Central memory CD8-positive, alpha-beta T cell (primary cell): ENCODE results near the gene RNU6-7.

Experiments used
- ATAC-seq: fragments of 150-1000 bp; cut with Tn5 transposase; replicated peaks from 2 replicates; pipeline ENCODE4 v1.10.0; 2022; ENCODE audit warnings: mild to moderate bottlenecking, moderate FRiP score, moderate number of reproducible peaks; ENCODE audit not compliant: poor library complexity, severe bottlenecking; ENCODE audit errors: extremely low read depth
- DNase-seq, 2 donors: peaks; one replicate each; pipeline ENCODE4 v3.0.0; 2021; ENCODE audit warnings: low spot score in 2 of 2
- H3K27ac Mint-ChIP-seq: one replicate; pipeline ENCODE4 v1.8.0; 2022; ENCODE audit warnings: low read depth, mild to moderate bottlenecking, moderate library complexity, mixed read lengths
- H3K27me3 Mint-ChIP-seq: one replicate; pipeline ENCODE4 v1.8.0; 2022; ENCODE audit warnings: mixed read lengths
- H3K36me3 Mint-ChIP-seq: one replicate; pipeline ENCODE4 v1.8.0; 2022; ENCODE audit warnings: mild to moderate bottlenecking, moderate library complexity, mixed read lengths; ENCODE audit not compliant: insufficient read depth
- H3K4me1 Mint-ChIP-seq: one replicate; pipeline ENCODE4 v1.8.0; 2022; ENCODE audit warnings: mixed read lengths
- H3K4me3 Mint-ChIP-seq: one replicate; pipeline ENCODE4 v1.8.0; 2022; ENCODE audit warnings: mild to moderate bottlenecking, moderate library complexity, mixed read lengths
- H3K9me3 Mint-ChIP-seq: one replicate; pipeline ENCODE4 v1.8.0; 2022; ENCODE audit warnings: mixed read lengths

RNU6-7 gene

DNA sequence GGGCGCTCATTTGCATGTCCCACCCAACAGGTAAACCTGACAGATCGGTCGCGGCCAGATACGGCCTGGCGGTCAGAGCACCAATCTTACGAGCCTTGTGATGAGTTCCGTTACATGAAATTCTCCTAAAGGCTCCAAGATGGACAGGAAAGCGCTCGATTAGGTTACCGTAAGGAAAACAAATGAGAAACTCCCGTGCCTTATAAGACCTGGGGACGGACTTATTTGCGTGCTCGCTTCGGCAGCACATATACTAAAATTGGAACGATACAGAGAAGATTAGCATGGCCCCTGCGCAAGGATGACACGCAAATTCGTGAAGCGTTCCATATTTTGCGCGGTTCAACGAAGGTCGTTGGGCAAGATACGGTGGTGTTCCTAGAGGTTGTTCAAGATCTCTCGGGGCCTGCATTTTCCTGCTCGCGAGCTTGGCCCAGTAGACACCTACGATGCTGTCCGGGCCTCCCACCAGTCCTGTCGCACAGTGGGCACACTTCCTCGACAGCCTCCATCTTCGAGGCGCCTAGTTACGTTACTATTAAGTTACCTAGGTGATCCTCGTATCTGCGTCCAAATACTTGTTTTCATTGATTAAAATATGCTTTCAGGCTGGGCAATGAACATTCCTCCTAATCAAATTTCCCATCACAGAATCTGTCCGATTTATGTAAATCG is at the start of gene RNU6-7:
Gene RNU6-7, plus strand, starts transcription at position 230 of the 675 bp plus-strand sequence.
- H3K36me3 Mint-ChIP-seq: peaks cover 29% of the 10 kb centered on the region

DNA sequence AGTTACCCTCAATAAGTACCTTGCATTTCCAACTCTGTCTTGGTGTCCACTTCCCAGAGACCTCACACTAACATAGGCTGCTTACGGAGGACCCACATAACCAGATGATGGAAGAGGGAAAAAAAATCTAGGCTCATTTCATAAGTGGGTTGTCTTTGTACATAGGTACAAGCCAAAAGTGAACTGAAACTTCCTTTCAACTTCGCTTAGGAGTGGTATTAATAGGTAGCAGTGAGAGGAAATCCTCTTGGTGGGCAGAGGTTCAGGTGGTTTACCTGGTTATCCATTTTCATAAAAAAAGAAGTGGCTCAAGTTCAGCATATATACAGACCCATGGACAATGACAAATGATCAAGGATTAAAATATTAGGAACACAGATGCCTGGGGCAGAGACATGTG is 35.8 kb upstream of the RNU6-7 start:
- no peak for ATAC-seq

More for the DNA sequence above, at the start of gene RNU6-7:
- Mint-ChIP-seq H3K4me1 (peaks cover 32% of the 10 kb centered on the region), H3K9me3 (no peaks in the 10 kb centered on the region), H3K4me3 (peak within 1 kb of the TSS; percentile 84), H3K27me3 (no peaks in the 10 kb centered on the region), H3K27ac (peak within 1 kb of the TSS; percentile 97)
- peak; percentile 21 to 45 for DNase-seq
- no peak for ATAC-seq

DNA sequence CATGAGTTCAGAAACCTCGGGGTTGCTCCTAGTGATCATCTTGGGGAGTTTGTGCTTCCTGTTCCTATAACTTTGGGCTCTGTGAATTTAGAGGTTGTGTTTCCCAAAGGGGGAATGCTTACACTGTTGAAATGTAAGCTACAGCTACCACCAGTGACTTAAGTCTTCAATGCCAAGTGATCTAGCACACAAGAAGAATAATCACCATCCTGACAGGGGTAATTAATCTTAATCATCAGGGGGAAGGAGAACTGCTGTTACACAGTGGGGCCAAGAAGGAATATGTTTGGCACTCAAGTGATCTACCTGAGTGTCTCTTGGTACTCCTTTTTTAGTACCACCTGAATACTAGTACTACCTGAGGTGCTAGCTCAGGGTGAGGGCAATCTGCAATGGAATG is 34.9 kb upstream of the RNU6-7 start:
- H3K4me1 Mint-ChIP-seq: no peaks in the 10 kb centered on the region
- H3K36me3 Mint-ChIP-seq: no peaks in the 10 kb centered on the region
- no peaks in the 10 kb centered on the region for H3K9me3 Mint-ChIP-seq
- no peaks in the 10 kb centered on the region for H3K27me3 Mint-ChIP-seq
- ATAC-seq (no peak), DNase-seq (no peak)
- H3K4me3 Mint-ChIP-seq: no peak overlapping the region
- no peak overlapping the region for H3K27ac Mint-ChIP-seq

More for the DNA sequence above, 35.8 kb upstream of the RNU6-7 start:
- H3K4me1 Mint-ChIP-seq: no peaks in the 10 kb centered on the region
- H3K27me3 Mint-ChIP-seq: no peaks in the 10 kb centered on the region
- peaks cover 2% of the 10 kb centered on the region for H3K36me3 Mint-ChIP-seq
- H3K27ac Mint-ChIP-seq: no peak overlapping the region
- no peaks in the 10 kb centered on the region for H3K9me3 Mint-ChIP-seq
- no peak overlapping the region for H3K4me3 Mint-ChIP-seq
- DNase-seq: no peak

DNA sequence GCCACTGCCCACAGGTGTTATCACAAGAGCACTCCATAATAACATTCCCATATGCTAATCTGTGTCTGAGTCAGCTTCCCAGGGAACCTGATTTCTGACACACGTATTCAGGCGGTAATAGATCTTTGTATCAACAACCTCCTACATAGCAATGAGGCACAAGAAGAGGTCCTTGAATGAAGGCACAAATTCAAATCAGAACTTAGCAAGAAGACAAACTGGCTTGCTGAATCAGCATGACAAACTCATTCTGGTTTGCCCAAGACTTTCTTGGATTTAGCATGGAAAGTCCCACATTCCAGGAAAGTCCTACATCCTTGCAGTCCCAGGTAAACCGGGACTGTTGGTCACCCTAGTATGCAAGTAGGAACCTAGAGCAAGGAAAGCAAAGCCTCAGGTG is 33.9 kb upstream of the RNU6-7 start:
- no peaks in the 10 kb centered on the region for H3K9me3 Mint-ChIP-seq
- no peaks in the 10 kb centered on the region for H3K27me3 Mint-ChIP-seq
- H3K36me3 Mint-ChIP-seq: no peaks in the 10 kb centered on the region
- H3K4me1 Mint-ChIP-seq: no peaks in the 10 kb centered on the region
- no peak for ATAC-seq
- no peak for DNase-seq
- H3K27ac Mint-ChIP-seq: no peak overlapping the region
- H3K4me3 Mint-ChIP-seq: no peak overlapping the region

DNA sequence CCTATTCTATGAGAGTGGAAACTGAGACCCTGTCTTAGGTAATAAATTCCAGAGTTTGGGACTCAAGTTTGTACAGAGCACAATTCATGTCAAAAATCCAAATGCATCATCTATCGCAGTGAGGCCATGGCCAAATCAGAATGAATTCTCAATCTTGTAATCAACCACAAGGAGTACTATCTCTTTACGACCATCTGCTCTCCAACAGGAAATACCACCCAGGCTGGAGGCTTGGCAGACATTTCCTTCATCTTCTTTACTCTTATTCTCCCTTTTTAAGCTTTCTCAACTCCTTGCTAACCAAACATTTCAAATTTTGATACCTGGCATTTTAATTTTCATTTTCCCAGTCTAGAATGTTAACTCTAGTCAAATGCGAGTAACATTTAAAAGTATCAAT is 32.7 kb upstream of the RNU6-7 start:
- H3K9me3 Mint-ChIP-seq: no peaks in the 10 kb centered on the region

DNA sequence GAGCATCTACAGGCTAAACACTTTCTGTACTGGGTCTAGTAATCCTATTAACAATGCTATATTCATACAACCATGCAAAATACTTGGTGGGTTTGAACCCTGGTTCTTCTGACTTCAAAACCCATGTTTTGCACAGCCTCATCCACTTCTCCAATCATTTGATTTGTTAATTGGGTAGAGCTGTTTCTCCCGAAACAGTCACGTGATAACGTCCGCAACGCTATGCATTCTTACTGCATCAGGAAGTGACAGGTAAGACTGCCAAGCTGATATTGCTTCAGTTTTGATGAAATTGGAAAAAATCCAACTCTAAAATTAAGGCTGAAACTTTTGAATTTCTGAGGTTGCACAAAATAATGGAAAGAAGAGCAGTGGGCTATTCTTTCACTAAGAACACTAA is 30.4 kb upstream of the RNU6-7 start:
- H3K4me1 Mint-ChIP-seq: no peaks in the 10 kb centered on the region

More for the DNA sequence above, 32.7 kb upstream of the RNU6-7 start:
- H3K4me3 Mint-ChIP-seq: no peak overlapping the region
- no peaks in the 10 kb centered on the region for H3K27me3 Mint-ChIP-seq
- no peak for DNase-seq
- ATAC-seq: no peak
- no peaks in the 10 kb centered on the region for H3K36me3 Mint-ChIP-seq
- H3K4me1 Mint-ChIP-seq: no peaks in the 10 kb centered on the region
- no peak overlapping the region for H3K27ac Mint-ChIP-seq

DNA sequence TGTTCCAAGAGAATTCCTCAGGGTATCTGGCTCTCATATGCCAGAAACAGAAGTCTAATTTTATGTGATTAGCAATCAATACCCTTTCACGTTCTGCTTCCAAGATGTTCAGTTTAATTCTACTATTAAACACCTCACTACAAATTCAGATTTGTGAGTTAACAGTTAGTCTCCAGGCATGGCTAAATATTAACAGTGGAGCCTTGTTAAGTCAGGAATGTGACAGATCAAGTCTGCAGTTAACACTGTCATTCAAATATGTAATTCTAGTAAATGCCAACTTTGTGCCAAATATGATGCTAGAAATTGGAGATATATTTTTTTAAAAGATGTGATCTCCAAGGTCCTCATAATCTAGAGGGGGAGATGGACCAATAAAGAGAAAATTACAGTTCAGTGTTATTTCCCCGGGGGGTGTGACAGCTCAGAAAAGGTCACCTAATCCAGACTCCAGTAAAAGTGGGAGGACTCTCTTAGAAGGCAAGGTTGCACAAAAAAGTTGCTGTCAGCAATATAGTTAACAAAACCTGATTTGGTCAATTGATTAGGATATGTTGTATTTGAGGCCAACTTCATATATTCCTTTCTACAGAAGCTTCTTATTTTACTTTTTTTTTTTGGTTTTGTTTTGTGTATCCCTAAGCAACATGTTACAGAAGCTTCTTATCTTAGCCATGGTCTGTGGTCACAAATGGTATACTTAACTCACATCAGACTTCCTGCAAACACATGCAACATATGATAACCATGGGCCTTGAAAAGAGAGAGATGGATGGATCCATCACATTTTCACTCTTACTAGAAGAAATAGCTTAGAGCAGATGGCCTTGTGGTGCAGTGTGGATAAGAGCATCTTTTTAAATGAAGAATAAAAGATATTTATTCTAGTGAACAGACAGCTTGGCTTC is 18.4 kb upstream of the RNU6-7 start:
- DNase-seq: no peak
- Mint-ChIP-seq H3K9me3 (peaks cover 13% of the 10 kb centered on the region), H3K36me3 (peaks cover 1% of the 10 kb centered on the region), H3K27ac (no peak overlapping the region), H3K4me1 (peaks cover 4% of the 10 kb centered on the region), H3K27me3 (peaks cover 68% of the 10 kb centered on the region), H3K4me3 (no peak overlapping the region)
- ATAC-seq: no peak

More for the DNA sequence above, 30.4 kb upstream of the RNU6-7 start:
- no peak for ATAC-seq
- Mint-ChIP-seq H3K27ac (no peak overlapping the region), H3K4me3 (no peak overlapping the region), H3K36me3 (no peaks in the 10 kb centered on the region), H3K27me3 (peaks cover 9% of the 10 kb centered on the region), H3K9me3 (no peaks in the 10 kb centered on the region)
- no peak for DNase-seq

DNA sequence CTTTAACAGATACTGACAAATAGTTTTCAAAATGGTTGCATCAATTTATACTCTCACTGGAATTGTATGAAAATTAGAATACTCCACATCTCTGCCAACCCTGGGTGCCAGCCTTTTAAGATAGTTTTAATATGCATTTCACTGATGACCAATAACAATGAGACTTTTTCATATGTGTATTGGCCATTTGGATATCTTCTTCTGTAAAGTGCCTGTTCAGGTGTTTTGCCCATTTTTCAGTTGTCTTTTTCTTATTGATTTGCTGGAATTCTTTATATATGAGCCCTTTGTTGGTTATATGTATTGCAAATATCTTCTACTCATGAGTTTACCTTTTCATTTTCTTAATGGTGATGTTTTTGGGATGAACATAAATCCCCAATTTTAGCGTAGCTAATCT is 16.7 kb upstream of the RNU6-7 start:
- ATAC-seq (no peak), DNase-seq (no peak)
- H3K27me3 Mint-ChIP-seq: peaks cover 51% of the 10 kb centered on the region
- H3K4me3 Mint-ChIP-seq: no peak overlapping the region
- no peak overlapping the region for H3K27ac Mint-ChIP-seq
- H3K36me3 Mint-ChIP-seq: peaks cover 1% of the 10 kb centered on the region
- H3K9me3 Mint-ChIP-seq: peaks cover 13% of the 10 kb centered on the region
- H3K4me1 Mint-ChIP-seq: peaks cover 4% of the 10 kb centered on the region

DNA sequence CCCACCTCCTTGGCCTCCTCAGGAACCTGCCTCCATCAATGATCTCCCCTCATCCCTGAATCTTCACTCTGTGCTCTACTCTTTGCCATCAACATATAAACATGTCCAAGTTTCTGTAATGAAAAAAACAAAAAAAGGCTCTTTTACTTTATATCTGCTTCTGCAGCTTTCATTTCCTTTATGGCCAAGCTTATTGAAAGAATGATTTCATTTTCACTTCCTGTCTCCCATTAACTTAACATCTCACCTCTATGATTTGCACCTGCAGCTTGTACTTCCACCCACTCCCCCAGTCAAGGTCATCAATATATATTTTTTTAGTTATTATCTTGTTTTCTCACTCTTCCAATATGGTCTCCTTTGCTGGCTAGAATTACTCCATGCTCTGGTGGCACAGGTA is 15.6 kb upstream of the RNU6-7 start:
- Mint-ChIP-seq H3K9me3 (peaks cover 13% of the 10 kb centered on the region), H3K4me3 (no peak overlapping the region), H3K4me1 (peaks cover 4% of the 10 kb centered on the region), H3K27ac (no peak overlapping the region), H3K36me3 (peaks cover 1% of the 10 kb centered on the region), H3K27me3 (peaks cover 40% of the 10 kb centered on the region)
- ATAC-seq (no peak), DNase-seq (no peak)

DNA sequence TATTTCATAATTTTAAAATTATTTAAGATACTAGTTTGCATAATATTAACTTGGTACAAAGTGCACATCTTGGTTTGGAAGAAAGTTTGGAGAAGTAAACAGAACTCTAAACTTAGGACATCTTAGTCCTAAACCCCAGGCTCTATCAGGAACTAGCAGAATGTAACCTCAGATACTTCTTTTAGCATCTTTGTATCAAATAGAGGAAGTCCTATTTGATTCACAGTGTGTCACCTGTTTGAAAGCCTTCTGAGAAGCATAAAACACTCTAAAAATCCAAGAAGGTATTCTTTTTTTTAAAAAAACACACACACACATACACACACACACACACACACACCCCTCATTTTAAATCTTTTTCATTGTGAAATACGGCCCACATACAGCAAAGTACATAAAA is 12.0 kb upstream of the RNU6-7 start:
- no peak overlapping the region for H3K27ac Mint-ChIP-seq
- H3K36me3 Mint-ChIP-seq: no peaks in the 10 kb centered on the region
- no peak overlapping the region for H3K4me3 Mint-ChIP-seq
- peaks cover 4% of the 10 kb centered on the region for H3K4me1 Mint-ChIP-seq
- H3K27me3 Mint-ChIP-seq: peaks cover 36% of the 10 kb centered on the region
- DNase-seq (no peak), ATAC-seq (no peak)
- peaks cover 13% of the 10 kb centered on the region for H3K9me3 Mint-ChIP-seq

DNA sequence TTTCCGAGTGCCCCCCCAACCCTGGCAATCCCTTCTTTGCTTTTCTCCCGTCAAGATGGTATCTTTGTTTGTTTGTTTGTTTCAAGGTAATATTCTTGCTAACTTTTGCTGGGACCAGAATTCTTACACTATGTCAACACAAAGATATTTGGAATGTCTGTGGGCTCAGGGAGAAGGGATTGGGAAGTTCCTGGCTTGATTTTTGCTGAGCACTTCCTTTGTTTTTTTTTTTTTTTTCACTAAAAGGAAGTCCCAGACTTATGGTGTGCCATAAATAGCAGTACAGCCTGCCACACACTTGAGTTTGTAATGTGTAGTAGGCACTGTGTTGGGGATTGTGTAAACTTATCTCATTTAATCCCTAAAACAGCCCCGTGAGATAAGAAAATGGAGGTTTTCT is 11.2 kb upstream of the RNU6-7 start:
- Mint-ChIP-seq H3K27ac (no peak overlapping the region), H3K4me3 (no peak overlapping the region), H3K36me3 (no peaks in the 10 kb centered on the region), H3K9me3 (peaks cover 8% of the 10 kb centered on the region), H3K27me3 (peaks cover 36% of the 10 kb centered on the region), H3K4me1 (peaks cover 4% of the 10 kb centered on the region)
- DNase-seq: no peak
- ATAC-seq: no peak

DNA sequence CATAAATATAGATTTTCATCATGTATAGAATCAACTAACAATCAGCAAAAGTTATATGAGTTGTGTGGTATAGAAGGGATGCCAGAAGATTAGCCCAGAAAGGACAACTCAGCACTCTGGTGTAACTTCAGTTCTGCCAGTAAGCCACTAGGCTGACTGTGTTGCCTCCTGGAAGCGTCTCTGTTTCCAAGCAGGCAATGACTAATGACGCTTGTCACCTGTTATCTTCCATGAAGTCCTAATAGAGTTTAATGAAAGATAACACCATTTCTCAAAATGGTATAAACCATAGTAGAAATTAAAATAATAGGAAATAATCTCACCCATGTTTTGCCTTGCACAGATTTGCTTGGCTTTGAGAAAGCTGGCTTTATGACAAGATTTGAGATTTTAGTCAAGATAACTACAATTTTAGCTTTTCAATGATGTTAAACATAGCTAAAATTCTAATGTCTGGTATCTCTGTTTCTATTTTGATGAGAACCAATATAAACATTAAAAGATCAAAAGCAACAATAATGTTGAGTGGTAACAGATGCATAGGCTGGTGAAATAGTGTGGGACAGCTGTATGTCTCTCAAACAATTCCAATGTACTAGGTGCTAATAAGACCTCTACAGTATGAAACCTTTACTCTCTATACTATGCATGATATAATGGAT is 9.0 kb upstream of the RNU6-7 start:
- no peaks in the 10 kb centered on the region for H3K4me1 Mint-ChIP-seq
- ATAC-seq: no peak
- peaks cover 29% of the 10 kb centered on the region for H3K27me3 Mint-ChIP-seq
- no peak overlapping the region for H3K4me3 Mint-ChIP-seq
- H3K27ac Mint-ChIP-seq: no peak overlapping the region
- H3K36me3 Mint-ChIP-seq: no peaks in the 10 kb centered on the region
- H3K9me3 Mint-ChIP-seq: no peaks in the 10 kb centered on the region
- no peak for DNase-seq
